Measurements from ENCODE around the gene NAT8L. TPM values are rescaled to one million over a fixed set of nuclear protein-coding genes. Genes with fewer than 3 reads are reported as not detected.

Gene NAT8L
- total and polyA plus RNA-seq, 8 donors = 0.23 to 7.3 (median 4.5) TPM

- H3K36me3 ChIP-seq = no peaks in the 10 kb centered on the region
- peaks cover 0 to 81% of the 10 kb centered on the region in 2 donors for H3K27me3 ChIP-seq
- intact Hi-C loops (cut with DNase I) = no loop called here
- ATAC-seq = no peak
- DNase-seq = peak in 1 of 4 donors; percentile 17
- H3K4me1 ChIP-seq = no peaks in the 10 kb centered on the region
- no peaks in the 10 kb centered on the region for H3K9me3 ChIP-seq
- no peak overlapping the region for H3K27ac ChIP-seq
- TF ChIP-seq CTCF (IDR thresholded peaks at IDR 0.05) = no peak
- no peak overlapping the region for H3K4me3 ChIP-seq
Measured at GRCh38 chr4:2068198-2068470, 9.0 kb downstream of the NAT8L start.

- Histone ChIP-seq H3K27ac (no peak overlapping the region), H3K9me3 (no peaks in the 10 kb centered on the region), H3K4me3 (no peak overlapping the region), H3K4me1 (no peaks in the 10 kb centered on the region), H3K27me3 (peaks cover 0 to 77% of the 10 kb centered on the region in 2 donors), H3K36me3 (no peaks in the 10 kb centered on the region)
- no peak for ATAC-seq
- no peak for TF ChIP-seq CTCF (IDR thresholded peaks at IDR 0.05)
- intact Hi-C loops (cut with DNase I) = no loop called here
- peak in 1 of 4 donors; percentile 61 for DNase-seq
Measured at GRCh38 chr4:2068566-2068965, 9.4 kb downstream of the NAT8L start.

GRCh38 chr4:2069161-2069971 is 10.2 kb downstream of the NAT8L start:
- Histone ChIP-seq H3K9me3 (no peaks in the 10 kb centered on the region), H3K27me3 (peaks cover 0 to 73% of the 10 kb centered on the region in 2 donors), H3K4me1 (no peaks in the 10 kb centered on the region), H3K27ac (no peak overlapping the region), H3K36me3 (no peaks in the 10 kb centered on the region), H3K4me3 (no peak overlapping the region)
- DNase-seq (peak in 1 of 4 donors; percentile 71), ATAC-seq (no peak)
- TF ChIP-seq CTCF (IDR thresholded peaks at IDR 0.05) = no peak
- intact Hi-C loops (cut with DNase I) = no loop called here

GRCh38 chr4:2069986-2070385 is 10.9 kb downstream of the NAT8L start:
- peak in 1 of 4 donors; percentile 65 for DNase-seq
- no peaks in the 10 kb centered on the region for H3K4me1 ChIP-seq
- no peak for TF ChIP-seq CTCF (IDR thresholded peaks at IDR 0.05)

GRCh38 chr4:2070421-2071251 is 11.5 kb downstream of the NAT8L start:
- no peak for ATAC-seq
- Histone ChIP-seq H3K27me3 (peaks cover 0 to 62% of the 10 kb centered on the region in 2 donors), H3K4me3 (no peak overlapping the region), H3K36me3 (no peaks in the 10 kb centered on the region), H3K4me1 (no peaks in the 10 kb centered on the region), H3K27ac (no peak overlapping the region), H3K9me3 (no peaks in the 10 kb centered on the region)
- no peak for TF ChIP-seq CTCF (IDR thresholded peaks at IDR 0.05)
- intact Hi-C loops (cut with DNase I) = no loop called here
- peak in 1 of 4 donors; percentile 45 for DNase-seq

More at GRCh38 chr4:2069986-2070385, 10.9 kb downstream of the NAT8L start:
- Histone ChIP-seq H3K9me3 (no peaks in the 10 kb centered on the region), H3K27ac (no peak overlapping the region), H3K4me3 (no peak overlapping the region), H3K36me3 (no peaks in the 10 kb centered on the region), H3K27me3 (peaks cover 0 to 66% of the 10 kb centered on the region in 2 donors)
- intact Hi-C loops (cut with DNase I) = no loop called here
- ATAC-seq = no peak

Data from left lung (tissue), 10 donors.